IgD-negative memory B cell (primary cell): ENCODE measurements around the gene CDK6. TPM values are rescaled to one million over a fixed set of nuclear protein-coding genes. Genes with fewer than 3 reads are reported as not detected.

Experiments used
- H3K27ac Mint-ChIP-seq, 3 donors: one replicate each; pipeline ENCODE4 v1.8.0; 2020 to 2022; ENCODE audit warnings: mild to moderate bottlenecking in 3 of 3, mixed read lengths in 3 of 3, moderate library complexity in 1 of 3
- H3K27me3 Mint-ChIP-seq: one replicate; pipeline ENCODE4 v1.8.0; 2021; ENCODE audit warnings: mixed read lengths
- H3K36me3 Mint-ChIP-seq: one replicate; pipeline ENCODE4 v1.8.0; 2020; ENCODE audit warnings: mild to moderate bottlenecking, mixed read lengths
- H3K4me1 Mint-ChIP-seq, 3 donors: one replicate each; pipeline ENCODE4 v1.8.0; 2020 to 2022; ENCODE audit warnings: mixed read lengths in 3 of 3, mild to moderate bottlenecking in 1 of 3
- H3K4me3 Mint-ChIP-seq, 4 donors: one replicate each; pipeline ENCODE4 v1.8.0; 2020 to 2022; ENCODE audit warnings: mild to moderate bottlenecking in 4 of 4, mixed read lengths in 4 of 4, moderate library complexity in 3 of 4
- H3K9me3 Mint-ChIP-seq, 3 donors: one replicate each; pipeline ENCODE4 v1.8.0; 2020 to 2021; ENCODE audit warnings: mixed read lengths in 3 of 3, mild to moderate bottlenecking in 1 of 3
- polyA plus RNA-seq: library from polyadenylated mRNA; unstranded; fragments of 300-500 nt; fragmentation: Illumina TruSeq; gene quantifications from one replicate; pipeline ENCODE4 v1.2.3, GENCODE V29; 2021

CDK6 gene
- polyA plus RNA-seq, 1 donor from 2014 or later, result 7.9 TPM

DNA sequence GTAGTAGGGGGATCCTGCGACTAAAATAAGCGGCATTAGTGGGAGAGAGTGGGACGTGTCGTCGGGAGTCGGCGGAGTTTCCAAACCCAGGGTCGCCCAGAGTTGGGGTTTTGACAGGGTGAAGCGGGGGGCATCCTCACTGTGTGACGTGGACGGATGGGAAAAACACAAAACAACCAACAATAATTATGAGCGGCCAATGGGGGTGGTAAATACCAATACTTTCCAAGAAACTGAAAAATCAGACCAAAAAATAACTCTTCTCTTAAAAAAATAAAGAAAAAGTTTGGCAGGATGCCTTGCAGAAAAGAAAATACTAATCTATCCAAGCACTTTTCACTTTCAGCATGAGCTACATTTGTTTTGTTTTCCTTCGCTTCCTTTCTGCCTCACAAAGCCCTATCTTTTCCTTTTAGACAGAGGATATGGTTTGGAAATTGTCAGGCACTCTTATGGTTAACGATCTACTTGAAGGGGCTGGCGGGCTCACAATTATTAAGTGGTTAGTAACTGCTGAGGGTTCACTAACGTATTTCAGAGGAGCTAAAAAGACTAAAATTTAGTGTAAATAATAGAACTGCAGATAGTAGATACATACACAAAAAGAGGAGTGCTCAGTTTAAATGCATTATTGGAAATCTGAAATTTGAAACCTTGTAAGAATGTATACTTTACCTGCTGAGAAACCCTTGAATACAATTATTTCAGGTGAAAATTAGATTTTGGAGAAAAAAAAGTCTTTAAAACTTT is 802 bp upstream of the CDK6 start:
- Mint-ChIP-seq H3K36me3 (no peaks in the 10 kb centered on the region), H3K4me3 (peak overlapping the region; percentile 88 to 99 (median 94)), H3K9me3 (no peaks in the 10 kb centered on the region), H3K27ac (peak overlapping the region; percentile 72 to 86 (median 74)), H3K4me1 (peaks cover 11 to 17% (median 15%) of the 10 kb centered on the region in 3 donors), H3K27me3 (peaks cover 4% of the 10 kb centered on the region)

DNA sequence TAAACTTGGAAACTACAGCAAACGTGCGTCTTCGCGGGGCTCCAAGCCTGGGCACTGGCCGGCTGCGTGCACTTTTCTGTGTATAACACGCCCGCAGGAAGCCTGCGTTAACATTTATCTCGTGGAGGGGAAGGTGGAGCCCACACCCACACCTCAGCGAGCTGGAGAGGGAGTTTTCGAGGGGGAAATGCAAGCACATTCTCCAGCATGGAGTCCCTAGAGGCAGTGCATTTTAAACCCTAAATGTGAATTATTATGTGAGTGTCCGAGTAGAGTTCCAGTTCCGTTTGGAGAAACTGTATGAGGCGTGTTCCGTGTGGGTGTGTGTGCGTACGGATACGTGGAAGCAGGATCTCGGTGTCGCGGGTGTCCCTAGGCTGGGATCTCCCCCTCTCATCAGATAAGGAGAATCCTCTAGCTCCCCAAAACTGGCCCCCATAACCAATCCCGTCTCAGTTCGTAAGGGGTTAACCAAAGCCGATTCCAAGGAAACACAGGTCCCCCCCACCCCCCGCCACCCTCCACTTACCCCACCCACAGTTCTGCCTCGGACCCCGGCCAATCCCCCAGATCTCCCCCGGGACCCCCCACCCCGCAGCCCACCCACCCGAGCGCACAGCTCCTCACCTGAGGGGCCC is 403 bp downstream of the CDK6 start:
- Mint-ChIP-seq H3K27ac (peak overlapping the region; percentile 36 to 99 (median 74)), H3K9me3 (no peaks in the 10 kb centered on the region)

DNA sequence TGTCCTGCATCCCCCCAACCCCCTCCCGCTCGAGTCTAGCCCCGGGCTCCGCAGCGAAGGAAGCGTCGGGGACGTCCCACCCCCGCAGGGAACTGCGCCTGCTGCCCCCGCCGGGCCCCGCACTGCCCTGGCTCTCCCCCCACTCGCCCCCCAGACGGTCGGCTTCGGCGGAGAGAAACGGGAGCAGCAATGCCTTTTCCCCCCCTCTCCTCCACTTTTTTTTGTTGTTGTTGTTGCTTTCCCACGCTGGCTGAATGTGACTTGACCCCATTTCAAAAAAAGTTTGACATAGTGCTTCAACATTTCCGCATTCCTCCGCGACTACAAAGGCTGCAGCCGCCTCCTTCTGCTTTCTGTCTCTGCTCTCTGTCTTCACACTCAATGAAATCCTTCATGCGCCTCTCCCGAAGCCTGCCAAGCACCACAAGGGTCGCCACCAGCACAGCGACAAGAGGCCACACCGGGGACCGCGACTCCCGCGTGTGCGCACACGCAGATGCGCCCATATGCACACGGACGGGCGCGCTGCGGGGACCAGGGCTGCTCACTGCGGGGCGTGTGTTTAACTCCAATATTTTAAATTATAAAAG is 1.0 kb downstream of the CDK6 start:
- peak overlapping the region; percentile 36 to 99 (median 74) for H3K27ac Mint-ChIP-seq
- H3K36me3 Mint-ChIP-seq, result no peaks in the 10 kb centered on the region
- H3K4me3 Mint-ChIP-seq, result peak overlapping the region; percentile 88 to 99 (median 94)
- no peaks in the 10 kb centered on the region for H3K9me3 Mint-ChIP-seq
- peaks cover 23 to 31% (median 26%) of the 10 kb centered on the region in 3 donors for H3K4me1 Mint-ChIP-seq
- H3K27me3 Mint-ChIP-seq, result peaks cover 4% of the 10 kb centered on the region

More for the DNA sequence above, 403 bp downstream of the CDK6 start:
- Mint-ChIP-seq H3K27me3 (peaks cover 4% of the 10 kb centered on the region), H3K4me1 (peaks cover 19 to 25% (median 21%) of the 10 kb centered on the region in 3 donors), H3K36me3 (no peaks in the 10 kb centered on the region), H3K4me3 (peak overlapping the region; percentile 88 to 99 (median 94))

DNA sequence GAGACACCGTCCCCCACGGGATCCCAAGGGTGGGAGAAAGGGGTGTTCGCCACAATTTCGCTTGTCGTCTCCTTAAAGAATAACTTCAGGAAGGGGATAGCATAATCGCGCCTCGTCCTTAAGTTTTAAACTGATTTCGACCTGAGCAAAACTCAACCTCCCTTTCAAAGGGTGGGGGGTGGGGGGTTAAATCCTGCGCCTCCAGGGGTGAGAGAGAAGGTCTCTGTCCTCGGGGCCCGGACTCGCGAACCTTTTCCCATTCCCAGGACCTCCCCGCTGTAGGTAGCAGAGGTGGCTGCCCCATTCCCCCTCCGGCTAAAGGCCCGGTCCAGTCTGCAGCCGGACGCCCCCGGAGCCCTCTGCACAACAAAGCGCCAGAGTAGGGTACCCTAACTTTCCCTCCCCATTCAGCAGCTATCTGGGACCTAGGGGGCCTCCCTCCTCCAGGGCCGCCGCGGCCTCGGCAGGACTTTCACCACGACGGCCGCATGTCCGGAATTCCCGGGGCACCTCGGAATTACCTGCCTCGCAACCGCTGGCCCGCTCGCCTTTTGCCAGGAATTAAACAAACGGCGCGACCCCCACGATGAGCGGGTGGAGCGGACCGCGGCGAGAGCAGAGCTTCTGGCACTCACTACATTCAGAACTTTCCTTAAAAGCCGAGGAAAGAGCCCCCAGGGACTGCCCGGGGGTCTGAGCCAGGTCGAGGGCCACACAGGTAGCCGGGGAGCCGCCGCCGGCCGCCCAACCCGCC is 1.7 kb downstream of the CDK6 start:
- peaks cover 23 to 33% (median 27%) of the 10 kb centered on the region in 3 donors for H3K4me1 Mint-ChIP-seq
- peak overlapping the region in 2 of 3 donors; percentile 91 to 99 for H3K27ac Mint-ChIP-seq
- H3K4me3 Mint-ChIP-seq, result peak overlapping the region; percentile 88 to 99 (median 94)
- peaks cover 4% of the 10 kb centered on the region for H3K27me3 Mint-ChIP-seq
- H3K36me3 Mint-ChIP-seq, result no peaks in the 10 kb centered on the region
- H3K9me3 Mint-ChIP-seq, result no peaks in the 10 kb centered on the region

DNA sequence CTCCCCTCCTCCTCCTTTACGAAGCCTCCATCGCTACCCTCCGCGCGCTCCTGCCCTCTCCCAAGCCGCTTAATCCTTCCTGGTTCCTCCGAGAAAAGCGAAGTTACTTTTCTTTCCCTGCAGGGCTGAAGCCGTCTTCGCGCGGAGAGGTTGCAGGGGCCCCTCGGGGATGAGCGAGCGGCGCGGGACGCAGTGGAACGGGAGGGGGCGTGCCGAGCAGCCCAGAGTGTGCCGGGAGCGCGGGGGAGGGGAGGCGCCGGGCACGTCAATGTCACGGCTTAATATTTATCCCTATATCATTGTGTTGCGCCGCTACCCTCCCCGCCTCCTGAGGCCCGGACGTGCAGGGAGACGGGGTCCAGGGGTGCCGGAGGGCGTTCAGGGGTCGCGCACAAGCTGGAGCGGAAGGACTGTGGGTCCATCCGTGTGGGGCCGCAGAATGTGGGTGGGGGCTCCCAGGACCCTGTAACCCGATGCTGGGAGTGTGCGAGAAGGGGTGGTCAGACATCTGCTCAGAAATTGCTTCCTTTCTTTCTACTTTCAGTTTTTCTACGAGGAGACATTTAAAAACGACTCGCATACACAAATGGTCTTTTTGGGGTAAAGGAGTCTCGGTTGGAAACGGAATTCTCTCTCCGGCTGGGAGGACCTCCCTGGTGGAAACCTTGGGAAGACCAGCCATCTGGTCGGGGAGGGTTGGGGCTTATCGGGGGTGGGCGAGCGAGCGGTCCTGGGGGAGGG is 2.4 kb downstream of the CDK6 start:
- Mint-ChIP-seq H3K4me3 (peak overlapping the region; percentile 88 to 99 (median 94)), H3K27me3 (peaks cover 4% of the 10 kb centered on the region), H3K9me3 (no peaks in the 10 kb centered on the region), H3K4me1 (peaks cover 23 to 33% (median 27%) of the 10 kb centered on the region in 3 donors), H3K27ac (peak overlapping the region; percentile 91 to 99 (median 93)), H3K36me3 (no peaks in the 10 kb centered on the region)

DNA sequence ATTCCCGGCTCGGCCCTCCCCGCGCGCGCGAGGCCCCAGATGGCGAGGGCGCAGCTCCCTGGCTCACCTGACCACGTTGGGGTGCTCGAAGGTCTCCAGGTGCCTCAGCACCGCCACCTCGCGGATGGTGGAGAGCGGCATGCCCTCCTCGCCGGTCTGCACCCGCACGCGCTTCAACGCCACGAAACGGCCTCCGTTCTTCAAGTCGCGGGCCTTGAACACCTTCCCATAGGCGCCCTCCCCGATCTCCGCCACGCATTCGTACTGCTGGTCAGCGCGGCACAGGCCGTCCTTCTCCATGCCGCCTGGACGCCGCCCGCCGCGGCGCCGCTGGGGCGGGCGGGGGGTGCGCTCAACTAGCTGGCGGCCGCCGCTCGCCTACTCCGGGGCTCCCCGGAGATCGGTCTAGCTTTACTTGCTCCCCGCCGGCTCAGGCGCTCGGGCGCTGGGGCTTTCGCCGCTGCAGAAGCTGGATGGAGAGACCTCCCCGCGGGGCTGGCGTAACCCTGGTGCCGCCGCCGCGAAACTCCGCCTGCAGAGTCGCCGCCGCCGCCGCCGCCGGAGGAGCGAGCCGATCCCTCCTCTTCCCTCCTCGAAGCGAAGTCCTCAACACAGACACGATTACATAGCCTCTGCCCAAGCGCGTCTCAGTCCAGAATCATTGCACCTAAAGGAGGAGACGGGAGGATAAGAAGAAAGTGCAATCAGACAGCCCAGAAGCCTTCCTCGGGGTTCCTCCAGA is 3.2 kb downstream of the CDK6 start:
- Mint-ChIP-seq H3K27ac (peak overlapping the region; percentile 91 to 99 (median 93)), H3K9me3 (no peaks in the 10 kb centered on the region), H3K4me1 (peaks cover 23 to 33% (median 27%) of the 10 kb centered on the region in 3 donors), H3K36me3 (no peaks in the 10 kb centered on the region), H3K27me3 (peaks cover 4% of the 10 kb centered on the region), H3K4me3 (peak overlapping the region; percentile 88 to 99 (median 94))

DNA sequence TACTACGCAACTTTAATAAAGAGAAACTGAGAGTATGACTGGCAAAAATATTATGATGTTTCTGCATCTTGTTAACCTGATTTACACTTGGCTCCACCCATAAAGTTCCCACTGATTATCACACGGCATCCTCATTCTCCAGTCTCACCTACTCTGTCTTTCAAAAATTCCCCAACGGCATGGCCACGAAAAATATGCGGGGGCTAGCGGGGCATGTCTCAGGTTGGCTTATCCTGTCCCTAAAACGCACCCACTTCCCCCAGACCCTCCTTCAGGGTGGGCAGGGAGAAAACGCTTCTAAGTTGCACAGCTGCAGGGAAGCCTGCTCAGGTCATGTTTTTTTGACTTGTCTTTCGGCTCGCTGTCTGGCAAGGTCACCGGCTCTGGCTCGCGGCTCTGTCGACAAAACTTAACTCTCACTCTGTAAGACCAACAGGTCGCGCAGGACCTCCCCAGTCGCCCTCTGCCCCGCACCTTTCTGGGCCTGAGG is 3.8 kb downstream of the CDK6 start:
- no peaks in the 10 kb centered on the region for H3K9me3 Mint-ChIP-seq
- peaks cover 4% of the 10 kb centered on the region for H3K27me3 Mint-ChIP-seq
- peak overlapping the region; percentile 88 to 99 (median 94) for H3K4me3 Mint-ChIP-seq
- H3K4me1 Mint-ChIP-seq, result peaks cover 24 to 33% (median 27%) of the 10 kb centered on the region in 3 donors
- no peaks in the 10 kb centered on the region for H3K36me3 Mint-ChIP-seq
- peak overlapping the region; percentile 23 to 91 (median 74) for H3K27ac Mint-ChIP-seq

DNA sequence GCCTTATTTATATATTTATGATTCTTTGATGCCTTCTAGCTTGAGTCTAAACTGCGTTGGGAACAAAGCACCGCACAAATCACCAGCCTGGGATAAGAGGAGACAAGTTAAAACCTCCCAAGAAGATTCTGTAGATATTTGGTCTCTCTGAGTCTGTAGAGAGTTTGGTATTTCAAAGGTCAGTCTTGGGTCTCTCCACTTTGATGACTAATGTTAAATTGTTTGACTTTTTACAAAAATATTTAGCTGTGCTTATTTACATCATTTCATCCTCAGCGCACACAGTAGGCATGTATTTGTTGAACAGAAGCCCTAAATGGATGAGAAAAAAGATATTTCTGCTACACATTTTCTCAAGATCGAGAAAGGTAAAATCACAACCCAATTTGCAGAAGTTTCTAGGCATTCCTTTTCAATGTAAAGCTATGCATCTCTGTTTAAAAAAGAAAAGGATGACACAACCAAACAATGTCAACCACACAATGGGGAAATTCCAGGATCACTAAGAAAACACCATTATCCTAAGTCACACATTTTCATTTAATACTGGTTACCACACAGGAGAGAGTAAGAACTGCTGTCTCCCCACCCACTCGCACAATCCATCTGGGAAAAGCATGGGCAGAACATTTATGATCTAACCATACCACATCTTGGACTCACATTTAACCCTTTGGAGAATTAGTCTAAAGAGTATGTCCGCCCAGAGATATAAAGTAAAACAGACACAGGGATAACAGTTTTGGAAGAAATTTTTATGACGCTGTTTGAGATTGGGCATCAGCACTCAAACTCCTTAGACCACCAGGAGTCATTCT is 4.4 kb downstream of the CDK6 start:
- Mint-ChIP-seq H3K27me3 (peaks cover 3% of the 10 kb centered on the region), H3K9me3 (no peaks in the 10 kb centered on the region), H3K27ac (peak overlapping the region; percentile 43 to 91 (median 74)), H3K4me1 (peaks cover 22 to 27% (median 23%) of the 10 kb centered on the region in 3 donors), H3K36me3 (no peaks in the 10 kb centered on the region), H3K4me3 (peak overlapping the region; percentile 88 to 99 (median 94))

DNA sequence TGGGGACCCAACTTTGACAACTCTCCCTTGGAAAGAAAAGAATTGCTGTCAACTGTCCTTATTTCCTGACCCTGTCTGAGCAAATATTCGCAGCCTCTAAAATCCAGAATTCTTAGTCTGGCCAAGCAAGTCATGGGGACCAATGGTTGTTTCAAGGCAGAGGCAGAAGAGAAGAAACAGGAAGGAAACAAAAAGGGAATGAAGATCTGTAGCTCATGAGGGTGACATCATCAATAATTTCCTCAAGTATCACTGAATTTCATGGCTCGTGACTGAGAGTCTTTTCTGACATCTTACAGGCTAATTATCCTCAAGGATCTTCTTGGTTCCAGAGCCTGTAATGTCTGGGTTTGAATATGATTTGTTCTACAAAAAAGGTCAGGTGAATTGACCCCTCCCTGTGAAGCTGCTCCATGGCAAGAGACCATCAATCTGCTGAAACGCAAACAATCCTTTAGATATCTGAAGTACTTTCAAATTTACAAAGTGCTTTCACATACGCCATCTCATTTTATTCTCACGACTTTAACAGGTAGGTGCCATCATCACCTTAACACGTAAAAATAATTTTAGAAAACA is 5.8 kb downstream of the CDK6 start:
- H3K27ac Mint-ChIP-seq, result no peak overlapping the region
- H3K9me3 Mint-ChIP-seq, result no peaks in the 10 kb centered on the region
- H3K4me3 Mint-ChIP-seq, result peak overlapping the region; percentile 25 to 98 (median 62)
- no peaks in the 10 kb centered on the region for H3K36me3 Mint-ChIP-seq
- peaks cover 21 to 26% (median 24%) of the 10 kb centered on the region in 3 donors for H3K4me1 Mint-ChIP-seq
- peaks cover 2% of the 10 kb centered on the region for H3K27me3 Mint-ChIP-seq

DNA sequence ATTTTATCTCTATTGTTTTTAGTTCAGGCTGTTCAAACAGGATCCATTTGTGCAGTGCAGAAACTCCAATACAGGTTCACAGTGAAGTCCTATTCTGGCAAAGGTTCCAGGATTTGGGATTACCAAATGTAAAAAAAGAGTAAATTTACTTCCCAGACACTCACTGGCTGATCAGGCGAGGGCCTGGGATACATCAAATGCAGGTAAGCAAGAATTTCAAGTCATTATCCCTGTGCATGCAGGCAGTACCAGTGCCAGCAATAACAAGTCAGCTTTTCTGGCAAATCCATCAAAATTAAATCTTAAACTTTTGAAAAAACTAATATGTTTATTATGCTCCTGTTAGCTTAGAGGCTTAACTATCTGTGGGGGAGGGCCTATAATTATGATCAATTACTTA is 6.3 kb downstream of the CDK6 start:
- Mint-ChIP-seq H3K27ac (no peak overlapping the region), H3K36me3 (no peaks in the 10 kb centered on the region), H3K4me1 (peaks cover 20 to 26% (median 21%) of the 10 kb centered on the region in 3 donors), H3K9me3 (no peaks in the 10 kb centered on the region), H3K4me3 (peak overlapping the region in 1 of 4 donors; percentile 90), H3K27me3 (no peaks in the 10 kb centered on the region)

DNA sequence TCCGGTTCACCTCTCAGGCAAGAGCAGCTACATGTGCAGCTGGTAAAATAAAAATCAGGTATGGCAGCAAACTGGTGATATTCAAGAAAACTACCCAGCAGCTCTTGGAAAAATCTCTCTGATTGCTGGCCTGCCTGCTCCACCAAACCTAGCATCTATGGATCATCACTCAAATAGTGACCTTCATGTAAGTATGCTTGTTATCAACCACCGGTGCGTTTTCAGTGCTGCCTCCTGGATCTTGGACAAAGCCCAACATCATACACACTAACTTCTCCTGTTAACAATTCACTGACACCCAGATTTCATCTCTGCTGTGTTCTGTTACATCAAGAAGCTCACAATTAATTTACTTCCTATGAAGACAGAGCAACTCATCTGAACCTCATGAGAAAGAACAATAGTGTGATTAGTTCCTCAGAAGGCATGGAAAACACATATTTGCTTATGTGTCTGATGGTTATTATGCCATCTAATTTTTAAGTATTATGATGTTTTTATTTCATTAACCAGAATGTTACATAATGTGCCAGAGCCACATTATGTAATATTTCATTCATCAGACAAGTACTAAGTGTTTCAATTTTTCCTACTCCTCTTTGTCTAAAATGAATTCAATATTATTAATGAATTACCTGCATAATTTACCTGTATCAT is 8.8 kb downstream of the CDK6 start:
- H3K4me1 Mint-ChIP-seq, result peaks cover 23 to 27% (median 26%) of the 10 kb centered on the region in 3 donors
- H3K27me3 Mint-ChIP-seq, result no peaks in the 10 kb centered on the region
- H3K4me3 Mint-ChIP-seq, result no peak overlapping the region

DNA sequence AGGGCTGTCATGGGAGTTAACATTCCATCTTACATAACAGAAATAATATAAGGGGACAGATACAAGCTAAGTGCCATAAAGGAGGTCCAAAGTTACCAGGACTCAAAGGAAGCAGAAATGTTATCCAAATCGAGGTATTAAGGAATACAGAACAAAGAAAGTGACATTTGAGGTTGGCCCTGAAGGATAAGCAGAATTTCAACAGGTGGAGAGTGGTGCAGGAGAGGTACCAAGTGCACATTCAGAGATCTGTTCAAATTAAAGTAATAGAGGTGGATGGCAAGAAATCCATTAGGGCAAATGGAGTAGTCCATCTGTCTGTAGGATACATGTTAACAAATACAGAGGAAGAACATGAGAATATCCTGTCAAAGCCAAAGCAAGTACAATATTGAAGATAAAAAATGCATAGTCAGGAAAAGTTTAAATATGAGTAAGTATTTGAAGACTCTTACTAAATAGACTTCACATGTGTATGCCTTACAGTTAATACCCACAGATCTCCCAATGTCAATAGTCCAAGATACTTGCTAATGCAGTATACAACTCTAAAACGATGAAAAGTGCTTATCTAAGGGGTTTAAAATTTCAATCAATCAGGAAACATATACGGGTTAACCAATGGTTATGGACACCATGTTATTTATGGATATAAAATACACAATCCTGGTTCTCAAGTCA is 10.0 kb downstream of the CDK6 start:
- Mint-ChIP-seq H3K27ac (no peak overlapping the region), H3K9me3 (no peaks in the 10 kb centered on the region), H3K4me3 (no peak overlapping the region), H3K4me1 (peaks cover 14 to 21% (median 19%) of the 10 kb centered on the region in 3 donors), H3K36me3 (no peaks in the 10 kb centered on the region), H3K27me3 (no peaks in the 10 kb centered on the region)

More for the DNA sequence above, 8.8 kb downstream of the CDK6 start:
- no peaks in the 10 kb centered on the region for H3K36me3 Mint-ChIP-seq
- no peak overlapping the region for H3K27ac Mint-ChIP-seq
- H3K9me3 Mint-ChIP-seq, result no peaks in the 10 kb centered on the region
